NCI-H2081 (cell line): Measurements from ENCODE around the gene PAK2.
"Not testable (repeated sequence)": the region's sequence is repeated elsewhere in the genome, so short reads cannot be mapped to it uniquely, and the experiment has no call there.

Experiments
- DNase-seq, 2 experiments: peaks; one replicate each; lab custom pipeline; 2025; lab: John Stamatoyannopoulos, UW

PAK2 gene

DNA sequence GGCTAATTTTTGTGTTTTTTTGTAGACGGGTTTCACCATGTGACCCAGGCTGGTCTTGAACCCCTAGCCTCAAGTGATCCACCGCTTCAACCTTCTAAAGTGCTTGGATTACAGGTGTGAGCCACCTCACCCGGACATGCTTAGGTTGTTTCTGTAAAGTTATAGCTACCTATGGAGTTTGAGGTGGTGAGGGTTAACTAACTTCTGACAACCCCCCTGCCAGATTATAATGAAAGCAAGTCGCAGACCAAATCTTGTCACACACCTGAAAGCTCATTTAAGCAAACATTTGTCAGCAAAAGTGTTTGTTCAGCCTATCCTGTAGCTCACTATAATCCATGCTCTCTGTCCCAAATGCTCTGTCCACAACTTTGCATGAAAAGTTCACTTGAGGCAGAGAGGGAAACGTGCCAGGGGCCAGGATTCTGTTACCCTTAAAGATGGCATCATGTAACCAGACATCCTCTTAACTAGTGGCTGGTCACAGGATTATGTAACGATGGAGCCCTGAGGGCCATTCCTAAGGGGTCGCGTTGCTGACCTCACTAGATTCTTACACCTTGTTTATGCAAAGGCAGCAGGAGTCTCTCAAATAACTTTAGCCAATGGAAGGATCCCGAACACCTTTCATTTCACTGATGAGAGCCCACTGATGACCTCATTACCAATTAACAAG, 103.9 kb downstream of the PAK2 start:
- DNase-seq: no peak

DNA sequence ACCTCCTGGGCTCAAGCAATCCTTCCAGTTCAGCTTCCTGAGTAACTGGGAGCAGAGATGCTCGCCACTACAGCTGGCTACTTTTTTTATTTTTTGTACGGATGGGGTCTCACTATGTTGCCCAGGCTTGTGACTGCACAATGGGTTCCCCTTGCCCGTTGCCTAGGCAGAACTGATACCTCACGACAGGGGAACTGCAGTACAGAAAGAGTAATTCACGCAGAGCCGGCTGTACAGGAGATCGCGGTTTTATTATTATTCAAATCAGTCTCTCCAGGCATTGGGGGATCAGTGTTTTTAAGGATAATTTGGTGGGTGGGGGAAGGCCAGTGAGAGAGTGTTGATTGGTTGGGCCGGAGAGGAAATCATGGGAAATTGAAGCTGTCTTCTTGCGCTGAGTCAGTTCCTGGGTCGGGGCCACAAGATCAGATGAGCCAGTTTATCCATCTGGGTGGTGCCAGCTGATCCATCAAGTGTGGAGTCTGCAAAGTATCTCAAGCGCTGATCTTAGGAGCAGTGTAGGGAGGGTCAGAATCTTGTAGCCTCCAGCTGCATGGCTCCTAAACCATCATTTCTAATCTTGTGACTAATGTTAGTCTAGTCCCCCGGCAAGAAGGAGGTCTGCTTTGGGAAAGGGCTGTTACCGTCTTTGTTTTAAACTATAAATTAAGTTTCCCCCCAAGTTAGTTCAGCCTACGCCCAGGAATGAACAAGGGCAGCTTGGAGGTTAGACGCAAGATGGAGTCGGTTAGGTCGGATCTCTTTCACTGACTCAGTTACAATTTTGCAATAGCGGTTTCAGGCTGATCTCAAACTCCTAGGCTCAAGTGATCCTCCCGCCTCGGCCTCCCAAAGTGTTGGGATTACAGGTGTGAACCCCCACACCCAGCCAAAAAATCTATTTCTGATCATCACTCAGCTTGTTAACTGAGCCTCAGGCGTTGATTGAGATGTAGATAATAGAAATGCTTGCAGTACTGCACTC, 104.9 kb downstream of the PAK2 start:
- not testable (repeated sequence) for DNase-seq

DNA sequence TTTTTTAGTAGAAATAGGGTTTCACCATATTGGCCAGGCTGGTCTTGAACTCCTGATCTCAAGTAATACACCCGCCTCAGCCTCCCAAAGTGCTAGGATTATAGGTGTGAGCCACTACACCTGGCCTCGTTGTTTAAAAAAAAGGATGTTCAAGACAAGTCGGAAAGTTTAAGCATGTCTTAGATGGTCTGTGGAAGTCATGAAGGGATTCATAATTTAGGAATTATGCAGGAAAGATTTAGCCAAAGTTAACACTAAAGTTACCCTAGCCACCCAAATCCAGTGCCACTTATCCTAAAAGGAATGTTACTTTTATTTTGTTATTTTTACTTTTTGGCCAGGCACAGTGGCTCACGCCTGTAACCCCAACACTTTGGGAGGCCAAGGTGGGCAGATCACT, 108.7 kb downstream of the PAK2 start:
- not testable (repeated sequence) for DNase-seq

DNA sequence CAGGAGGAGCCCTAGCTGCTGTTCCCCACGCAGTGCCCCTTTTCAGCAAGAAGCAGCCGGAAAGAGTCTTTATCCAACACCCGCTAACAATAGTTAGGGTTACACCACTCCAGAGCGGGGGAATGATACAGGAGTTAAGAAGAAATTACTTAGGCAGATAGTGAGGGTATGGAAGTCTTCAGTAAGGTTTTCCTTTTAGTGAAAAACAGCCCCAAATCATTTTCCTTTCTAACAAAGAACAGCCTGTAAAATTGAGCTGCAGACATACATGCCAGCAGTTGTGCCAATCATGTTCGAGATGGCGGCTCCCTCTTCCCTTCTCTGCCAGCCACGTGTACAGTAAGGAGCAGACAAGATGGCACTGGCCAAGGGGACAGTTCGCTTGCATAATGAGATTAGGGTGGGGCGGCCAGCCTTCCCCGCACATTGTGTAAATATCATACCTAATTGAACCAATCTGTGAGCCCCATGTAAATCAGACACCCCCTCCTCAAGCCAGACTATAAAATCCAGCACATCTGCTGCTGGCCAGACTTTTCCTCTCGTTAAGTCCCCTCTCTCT, 109.6 kb downstream of the PAK2 start:
- no peak for DNase-seq

DNA sequence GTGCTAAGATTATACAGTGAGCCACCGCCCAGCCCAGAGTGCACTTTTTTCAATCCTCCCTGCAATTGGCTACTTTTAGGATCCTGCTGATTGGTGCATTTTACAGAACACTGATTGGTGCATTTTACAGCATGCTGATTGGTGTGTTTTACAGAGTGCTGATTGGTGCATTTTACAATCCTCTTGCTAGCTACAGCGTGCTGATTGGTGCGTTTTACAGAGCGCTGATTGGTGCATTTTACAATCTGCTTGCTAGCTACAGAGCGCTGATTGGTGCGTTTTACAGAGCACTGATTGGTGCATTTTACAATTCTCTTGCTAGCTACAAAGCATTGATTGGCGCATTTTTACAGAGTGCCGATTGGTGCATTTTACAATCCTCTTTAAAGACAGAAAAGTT, 123.3 kb downstream of the PAK2 start:
- not testable (repeated sequence) for DNase-seq

DNA sequence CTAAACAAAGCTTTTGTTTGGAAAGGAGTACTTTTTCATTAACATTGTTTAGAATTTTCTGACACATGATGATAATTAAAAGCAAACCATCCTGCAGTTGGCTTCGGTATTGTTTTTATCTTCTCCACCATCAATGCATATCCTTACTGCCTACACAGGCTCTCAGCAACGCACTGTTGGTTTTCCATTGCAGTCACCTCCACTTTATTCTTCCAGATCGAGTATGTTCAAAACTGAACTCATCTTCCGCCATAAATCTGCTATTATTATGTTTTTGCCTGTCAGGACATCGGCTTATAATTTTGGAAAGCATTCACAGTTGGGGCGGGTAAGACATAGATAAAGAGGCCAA, 127.5 kb downstream of the PAK2 start:
- DNase-seq: peak in 1 of 2 experiments; percentile 43

DNA sequence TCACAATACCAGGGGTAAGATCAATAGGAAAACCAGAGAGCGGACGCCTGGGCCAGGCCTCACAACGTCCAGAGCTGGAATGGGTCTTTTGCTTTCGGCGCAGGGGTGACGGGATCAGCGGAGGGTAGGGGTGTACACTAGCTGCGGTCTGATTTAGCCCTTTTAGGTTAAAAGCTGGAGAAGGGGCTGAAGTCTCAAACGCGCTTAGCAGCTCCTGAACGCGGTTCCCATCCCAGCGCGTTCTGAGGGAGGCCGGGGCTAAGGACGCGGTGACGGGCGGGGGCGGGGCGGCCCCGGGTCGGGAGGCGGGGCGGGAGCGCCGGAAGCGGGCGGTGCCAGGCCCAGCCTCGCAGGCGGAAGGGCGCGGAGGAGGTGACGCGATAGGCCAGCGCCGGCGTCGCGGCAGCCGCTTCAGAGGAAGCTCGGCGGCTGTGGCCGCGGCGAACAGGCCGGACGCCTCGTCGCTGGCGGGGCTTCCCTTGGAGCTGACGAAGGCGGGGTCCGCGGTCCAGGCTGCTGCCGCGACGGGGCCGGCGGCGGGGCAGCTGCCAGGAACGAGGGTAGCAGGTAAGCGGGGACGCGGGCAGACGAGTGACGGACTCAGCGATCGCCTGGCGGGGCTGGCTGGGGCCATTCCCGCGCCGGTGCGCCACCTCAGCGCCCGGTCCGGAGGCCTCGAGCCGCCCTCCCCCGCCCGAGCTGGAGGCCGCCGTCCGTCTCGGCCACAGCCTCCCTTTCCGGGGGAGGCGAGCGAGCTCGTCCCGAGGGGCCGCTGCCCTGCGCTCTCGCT, 128.0 kb downstream of the PAK2 start, which contains the start of gene SENP5:
SENP5 (plus strand) TSS at position 414 of the 790 bp plus-strand sequence. CDS start 17,262 bp downstream, outside the sequence.
- DNase-seq: peak; percentile 94 to 96

DNA sequence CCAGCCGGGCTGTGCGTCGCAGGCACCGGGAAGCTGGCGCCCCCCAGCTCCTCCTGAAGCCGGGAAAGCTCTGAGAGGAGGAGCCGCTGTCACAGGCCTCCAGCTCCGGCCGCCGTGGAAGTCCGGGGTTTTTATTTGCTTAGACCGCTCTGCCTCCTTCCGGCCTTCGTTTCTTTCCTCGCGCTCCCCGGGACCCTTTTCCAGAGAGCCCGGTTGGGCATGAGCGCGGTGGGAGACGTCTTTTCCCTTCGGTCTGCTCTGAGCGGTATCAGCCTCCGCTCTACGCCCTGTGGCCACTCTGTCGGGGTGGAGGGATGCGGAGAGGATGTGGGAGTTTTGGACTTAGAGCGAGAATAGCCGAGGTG, 128.6 kb downstream of the PAK2 start:
- DNase-seq: peak; percentile 11 to 59

DNA sequence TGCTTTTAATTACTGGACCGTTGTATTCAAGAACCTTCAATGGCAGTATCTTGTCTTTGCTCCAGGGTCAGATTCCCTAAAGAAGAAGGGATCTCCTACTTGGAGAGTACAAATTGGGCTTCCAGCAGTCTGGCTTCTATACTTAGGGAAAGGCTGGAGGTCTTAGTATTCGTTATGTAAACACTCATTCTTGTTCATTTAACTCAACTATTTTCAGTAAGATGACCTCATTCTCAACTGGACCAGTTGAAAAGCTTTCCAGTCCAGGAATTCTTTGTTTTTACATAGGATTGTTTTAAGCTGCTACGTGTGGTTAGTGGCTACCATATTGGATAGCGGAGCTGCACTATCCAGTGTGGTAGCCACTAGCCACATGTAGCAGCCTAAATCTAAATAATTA, 132.7 kb downstream of the PAK2 start:
- DNase-seq: no peak

DNA sequence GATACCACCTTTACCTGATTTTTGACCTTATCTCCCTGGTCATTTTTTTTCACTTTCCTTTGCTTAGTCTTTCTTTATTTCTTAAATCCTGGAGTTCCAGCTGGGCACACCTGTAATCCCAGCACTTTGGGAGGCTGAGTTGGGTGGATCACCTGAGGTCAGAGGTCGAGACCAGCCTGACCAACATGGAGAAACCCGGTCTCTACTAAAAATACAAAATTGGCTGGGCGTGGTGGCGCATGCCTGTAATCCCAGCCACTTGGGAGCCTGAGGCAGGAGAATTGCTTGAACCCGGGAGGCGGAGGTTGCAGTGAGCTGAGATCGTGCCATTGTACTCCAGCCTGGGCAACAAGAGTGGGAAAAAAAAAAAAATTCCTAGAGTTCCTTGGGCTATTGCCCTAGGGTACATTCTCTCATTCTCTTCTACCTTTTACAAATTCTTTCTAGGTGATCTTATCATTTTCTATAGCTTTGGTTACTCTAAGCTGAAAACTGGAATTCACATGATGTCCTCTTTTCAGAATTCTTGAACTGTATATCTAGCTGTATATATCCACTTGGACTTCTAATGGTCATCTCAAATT, 134.9 kb downstream of the PAK2 start:
- DNase-seq: not testable (repeated sequence)

DNA sequence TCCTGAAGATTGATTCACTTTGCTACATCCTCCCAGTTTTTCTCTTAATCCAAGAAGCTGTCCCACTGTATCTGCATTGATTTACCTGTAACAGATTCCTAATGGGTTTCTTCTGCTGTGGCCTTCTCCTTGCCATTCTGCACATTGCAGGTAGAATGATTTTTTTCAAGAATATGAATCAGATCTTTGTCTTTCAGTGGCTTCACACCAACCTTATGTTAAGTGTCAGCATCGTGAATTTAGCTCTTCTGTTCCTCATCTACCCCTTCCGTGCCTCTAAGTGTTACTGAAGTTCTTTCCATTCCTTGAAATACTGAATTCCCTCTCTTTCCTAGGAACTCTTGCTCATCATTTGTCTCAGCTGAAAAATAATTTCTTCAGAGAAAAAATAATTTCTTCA, 135.6 kb downstream of the PAK2 start:
- no peak for DNase-seq
